SK-N-SH (cell line): ENCODE data around the gene FGD2.

Experiments used
- CTCF ChIP-seq: fragments of 200-600 bp; sonication (generic); IDR thresholded peaks from 2 replicates; pipeline ENCODE4 v1.6.1; 2017; ENCODE audit warnings: antibody characterized with exemption, mild to moderate bottlenecking, moderate library complexity
- EP300 ChIP-seq, 2 experiments: IDR thresholded peaks; 2 replicates each; pipeline versions ENCODE4 v1.4.0 to v1.6.1; 2012; ENCODE audit warnings: borderline replicate concordance in 1 of 2, low read depth in 1 of 2, low read length in 1 of 2
- MEF2A ChIP-seq: IDR thresholded peaks from 2 replicates; pipeline ENCODE4 v1.4.0; 2012; ENCODE audit warnings: low read depth, borderline replicate concordance
- MXI1 ChIP-seq: IDR thresholded peaks from 2 replicates; pipeline ENCODE4 v1.6.1; 2012; ENCODE audit warnings: mild to moderate bottlenecking, low read depth, low read length, improper control_type of control experiment
- POLR2AphosphoS5 ChIP-seq: IDR thresholded peaks from 2 replicates; pipeline ENCODE4 v1.6.1; 2012; ENCODE audit warnings: low read depth, low read length
- REST ChIP-seq: IDR thresholded peaks from 2 replicates; pipeline ENCODE4 v1.6.1; 2012; ENCODE audit warnings: mild to moderate bottlenecking, low read depth, low read length, moderate library complexity
- TAF1 ChIP-seq: IDR thresholded peaks from 2 replicates; pipeline ENCODE4 v1.6.1; 2012; ENCODE audit warnings: low read depth, mild to moderate bottlenecking, low read length, moderate library complexity, borderline replicate concordance
- ZBTB33 ChIP-seq: IDR thresholded peaks from 2 replicates; pipeline ENCODE4 v1.4.0; 2012; ENCODE audit warnings: low read depth, borderline replicate concordance

GRCh38 chr6:36980129-36980528 is 25.3 kb upstream of the FGD2 start:
- TF ChIP-seq CTCF (no peak), ZBTB33 (no peak), MXI1 (no peak), REST (no peak), EP300 (IDR thresholded peaks at IDR 0.05; ENCODE audit: borderline replicate concordance in 1 of 2, low read depth in 1 of 2, low read length in 1 of 2) (no peak), TAF1 (no peak), MEF2A (no peak), POLR2AphosphoS5 (no peak)
